ENCODE results near the gene CLDN6. TPM values are rescaled to one million over a fixed set of nuclear protein-coding genes. Genes with fewer than 3 reads are reported as not detected.
A peak's percentile ranks its signal among the peaks of the same experiment; 100 is the strongest.

CLDN6 gene
- total RNA-seq, 1 donor from 2014 or later: 0.59 TPM

GRCh38 chr16:2970563-2970962 lies 47.4 kb downstream of the CLDN6 start:
- DNase-seq: no peak

- DNase-seq: no peak
These were observed 48.1 kb downstream of the CLDN6 start for GRCh38 chr16:2969545-2970521.

- DNase-seq: peak; percentile 51
These were observed 49.0 kb downstream of the CLDN6 start, which contains the start of gene PAQR4 for GRCh38 chr16:2968738-2969544. Gene PAQR4, plus strand, starts transcription at chr16:2969348. Its CDS starts 327 bp downstream, at chr16:2969675.

- DNase-seq: no peak
These were observed 49.6 kb downstream of the CLDN6 start for GRCh38 chr16:2968368-2968737.

GRCh38 chr16:2967721-2968161 lies 50.2 kb downstream of the CLDN6 start:
- no peak for DNase-seq

DNA sequence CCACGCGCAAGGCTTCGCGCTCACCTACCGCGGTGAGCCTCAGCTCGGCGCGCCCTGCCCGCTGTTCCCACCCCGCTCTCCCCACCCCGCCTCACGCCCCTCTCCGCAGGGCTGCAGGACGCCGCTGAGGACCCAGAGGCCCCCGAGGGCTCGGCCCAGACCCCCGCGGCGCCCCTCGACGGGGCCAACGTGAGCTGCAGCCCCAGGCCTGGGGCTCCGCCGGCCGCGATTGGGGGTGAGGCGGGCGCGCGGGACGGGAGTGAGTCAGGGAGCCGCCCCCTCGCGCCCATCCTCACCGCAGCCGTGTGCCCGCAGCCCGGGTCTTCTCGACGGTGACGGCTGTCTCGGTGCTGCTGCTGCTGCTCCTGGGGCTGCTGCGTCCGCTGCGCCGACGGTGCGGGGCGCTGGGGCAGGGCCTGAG lies 50.8 kb downstream of the CLDN6 start:
- DNase-seq: no peak

GRCh38 chr16:2966808-2967191 lies 51.2 kb downstream of the CLDN6 start:
- DNase-seq: no peak

- DNase-seq: no peak
These were observed 51.8 kb downstream of the CLDN6 start for GRCh38 chr16:2966043-2966807.

Small RNA genes within 50 kb of the gene (small RNA-seq; reads per million reads assigned to genes)
- not detected for gene LINC00514 (ENCODE audit: low replicate concordance)

Other genes with a start within 250 kb of the CLDN6 start
- 109 TPM for gene ELOB, start 240.9 kb downstream of the CLDN6 start, total RNA-seq
- gene PRSS33, start 230.6 kb downstream of the CLDN6 start, total RNA-seq: not detected
- not detected for gene PRSS41, start 219.7 kb downstream of the CLDN6 start, total RNA-seq
- not detected for gene PRSS21, start 200.9 kb downstream of the CLDN6 start, total RNA-seq
- 2.6 TPM for gene ZG16B, start 187.9 kb downstream of the CLDN6 start, total RNA-seq
- 4.6 TPM for gene PRSS22, start 160.0 kb downstream of the CLDN6 start, total RNA-seq
- gene FLYWCH2, start 135.0 kb downstream of the CLDN6 start, total RNA-seq: 17.4 TPM
- 10.9 TPM for gene FLYWCH1, start 106.3 kb downstream of the CLDN6 start, total RNA-seq
- gene KREMEN2, start 53.9 kb downstream of the CLDN6 start, total RNA-seq: 18.8 TPM
- 7.0 TPM for gene PAQR4, start 48.8 kb downstream of the CLDN6 start, total RNA-seq
- gene PKMYT1, start 37.7 kb downstream of the CLDN6 start, total RNA-seq: 3.6 TPM
- 0.39 TPM for gene CLDN9, start 5.3 kb downstream of the CLDN6 start, total RNA-seq
- gene TNFRSF12A, start 2.2 kb upstream of the CLDN6 start, total RNA-seq: 41.0 TPM
- 15.4 TPM for gene HCFC1R1, start 5.8 kb upstream of the CLDN6 start, total RNA-seq
- gene THOC6, start 5.9 kb upstream of the CLDN6 start, total RNA-seq: 13.7 TPM
- 10.9 TPM for gene BICDL2, start 18.8 kb upstream of the CLDN6 start, total RNA-seq
- gene MMP25, start 28.4 kb upstream of the CLDN6 start, total RNA-seq: 0.99 TPM
- 26.5 TPM for gene IL32, start 47.5 kb upstream of the CLDN6 start, total RNA-seq
- not detected for gene ZSCAN10, start 81.1 kb upstream of the CLDN6 start, total RNA-seq
- 6.1 TPM for gene ZNF205, start 94.4 kb upstream of the CLDN6 start, total RNA-seq
- 4.0 TPM for gene ZNF213, start 116.8 kb upstream of the CLDN6 start, total RNA-seq
- not detected for gene OR1F1, start 170.0 kb upstream of the CLDN6 start, total RNA-seq
- gene ZNF200, start 217.0 kb upstream of the CLDN6 start, total RNA-seq: 5.6 TPM
- 1.8 TPM for gene MEFV, start 238.4 kb upstream of the CLDN6 start, total RNA-seq

All from skin of body (tissue), 3 donors.